ENCODE data around the gene CENPB. TPM values are rescaled to one million over a fixed set of nuclear protein-coding genes. Genes with fewer than 3 reads are reported as not detected.
"Not testable (repeated sequence)": the region's sequence is repeated elsewhere in the genome, so short reads cannot be mapped to it uniquely, and the experiment has no call there.

The CENPB gene, protein sequence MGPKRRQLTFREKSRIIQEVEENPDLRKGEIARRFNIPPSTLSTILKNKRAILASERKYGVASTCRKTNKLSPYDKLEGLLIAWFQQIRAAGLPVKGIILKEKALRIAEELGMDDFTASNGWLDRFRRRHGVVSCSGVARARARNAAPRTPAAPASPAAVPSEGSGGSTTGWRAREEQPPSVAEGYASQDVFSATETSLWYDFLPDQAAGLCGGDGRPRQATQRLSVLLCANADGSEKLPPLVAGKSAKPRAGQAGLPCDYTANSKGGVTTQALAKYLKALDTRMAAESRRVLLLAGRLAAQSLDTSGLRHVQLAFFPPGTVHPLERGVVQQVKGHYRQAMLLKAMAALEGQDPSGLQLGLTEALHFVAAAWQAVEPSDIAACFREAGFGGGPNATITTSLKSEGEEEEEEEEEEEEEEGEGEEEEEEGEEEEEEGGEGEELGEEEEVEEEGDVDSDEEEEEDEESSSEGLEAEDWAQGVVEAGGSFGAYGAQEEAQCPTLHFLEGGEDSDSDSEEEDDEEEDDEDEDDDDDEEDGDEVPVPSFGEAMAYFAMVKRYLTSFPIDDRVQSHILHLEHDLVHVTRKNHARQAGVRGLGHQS
- polyA plus RNA-seq (2013), result 24.2 TPM

DNA sequence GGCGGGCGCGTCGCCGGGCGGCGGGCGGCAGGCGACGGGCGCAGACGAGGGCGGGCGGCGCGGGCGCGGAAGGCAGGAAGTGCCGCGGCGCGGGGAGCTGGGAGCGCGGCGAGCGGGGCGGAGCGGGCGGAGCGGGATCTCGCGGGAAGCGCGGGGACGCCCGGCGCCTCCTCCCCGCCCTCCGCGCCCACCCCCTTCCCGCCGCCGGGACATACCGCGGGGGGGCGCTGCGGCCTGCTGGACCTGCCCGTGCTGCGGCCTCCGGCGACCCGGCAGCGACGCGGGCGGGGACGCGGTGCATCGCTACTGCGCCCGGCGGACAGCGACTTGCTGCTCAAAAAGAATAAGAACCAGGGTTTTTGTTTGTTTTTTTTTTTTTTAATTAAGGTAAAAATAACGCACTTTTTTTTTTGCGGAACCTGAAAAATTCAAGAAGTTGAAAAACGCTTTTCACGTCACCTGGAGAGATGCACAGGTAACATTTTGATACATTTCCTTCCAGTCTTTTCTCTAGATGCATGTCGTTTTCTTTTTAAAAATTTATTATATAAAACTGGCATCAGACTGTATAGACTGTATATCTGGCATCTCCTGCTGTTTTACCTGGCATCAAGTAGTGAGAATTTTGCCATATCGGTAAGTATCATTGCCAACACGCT, at the start of gene CENPB:
CENPB (minus strand) TSS at position 76 of the 659 bp plus-strand sequence. CDS start 257 bp downstream, outside the sequence.
- DNase-seq, result peak; percentile 87 to 93 (median 93)
- 2% methylated on average over 35 of the region's 70 CpGs for WGBS (ENCODE audit: insufficient coverage)

DNA sequence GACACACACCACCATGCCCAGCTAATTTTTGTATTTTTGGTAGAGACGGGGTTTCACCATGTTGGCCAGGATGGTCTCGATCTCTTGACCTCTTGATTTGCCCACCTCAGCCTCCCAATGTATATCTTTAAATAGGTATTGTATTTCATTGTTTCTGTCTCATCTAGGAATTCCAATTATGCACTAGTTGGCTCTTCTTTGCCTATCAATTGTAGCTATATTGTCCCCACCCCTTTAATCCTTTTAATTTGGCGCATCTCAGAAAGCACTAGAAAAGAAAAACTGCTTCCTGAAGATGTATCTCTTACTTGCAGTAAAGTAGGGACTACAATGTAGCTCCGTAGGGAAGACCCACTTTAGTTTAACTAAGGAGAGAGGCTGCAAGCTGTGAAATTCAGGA, 49.6 kb upstream of the CENPB start:
- 100% methylated on average over 1 of the region's 4 CpGs for WGBS (ENCODE audit: insufficient coverage)
- CTCF ChIA-PET, result interaction anchor here (0.9 to 2.1 kb wide), 6 partner anchors 10 to 25 kb away, joined by 3 to 7 read pairs (median 4); no protein-coding TSS in a partner anchor
- Histone ChIP-seq H3K4me3 (ENCODE audit: control insufficient read depth in 1 of 7, extremely low read depth in 1 of 7, insufficient read depth in 4 of 7, low read depth in 2 of 7, low read length in 6 of 7) (no peak overlapping the region), H3K9me3 (ENCODE audit: control extremely low read depth in 1 of 5, control insufficient read depth in 4 of 5, insufficient read depth in 2 of 5, low read depth in 1 of 5, low read length in 4 of 5) (no peaks in the 10 kb centered on the region), H3K27ac (ENCODE audit: insufficient read depth in 1 of 2, low read depth in 1 of 2, low read length in 2 of 2, poor library complexity in 1 of 2, severe bottlenecking in 2 of 2) (no peak overlapping the region), H3K4me1 (ENCODE audit: control extremely low read depth in 1 of 4, control insufficient read depth in 4 of 4, insufficient read depth in 4 of 4, low read length in 3 of 4) (peaks cover 6 to 27% (median 15%) of the 10 kb centered on the region in 4 experiments), H3K27me3 (replicated peaks in 2 of 5; ENCODE audit: control insufficient read depth in 4 of 5, insufficient read depth in 5 of 5, low read length in 4 of 5) (no peaks in the 10 kb centered on the region), H3K36me3 (ENCODE audit: control insufficient read depth in 4 of 4, insufficient read depth in 4 of 4, low read length in 3 of 4) (no peaks in the 10 kb centered on the region)
- POLR2A ChIA-PET, result interaction anchor here (0.6 kb wide), 2 partner anchors 14 to 15 kb away, joined by 4 to 9 read pairs; no protein-coding TSS in a partner anchor
- no peak for DNase-seq

More for the DNA sequence above, at the start of gene CENPB:
- ChIA-PET CTCF (interaction anchor here (0.6 to 9.4 kb wide), 20 partner anchors 9 to 230 kb away, joined by 3 to 127 read pairs (median 3); partner anchors contain the start of genes AP5S1 and CDC25B), POLR2A (interaction anchor here (2.5 kb wide), 1 partner anchor 34 kb away, joined by 7 read pairs; the partner anchor contains the start of gene AP5S1)
- Histone ChIP-seq H3K4me3 (ENCODE audit: control insufficient read depth in 1 of 7, extremely low read depth in 1 of 7, insufficient read depth in 4 of 7, low read depth in 2 of 7, low read length in 6 of 7) (peak within 1 kb of the TSS; percentile 38 to 83 (median 70)), H3K36me3 (ENCODE audit: control insufficient read depth in 4 of 4, insufficient read depth in 4 of 4, low read length in 3 of 4) (peaks cover 0 to 11% (median 7%) of the 10 kb centered on the region in 4 experiments), H3K4me1 (ENCODE audit: control extremely low read depth in 1 of 4, control insufficient read depth in 4 of 4, insufficient read depth in 4 of 4, low read length in 3 of 4) (peaks cover 7 to 27% (median 22%) of the 10 kb centered on the region in 4 experiments), H3K27ac (ENCODE audit: insufficient read depth in 1 of 2, low read depth in 1 of 2, low read length in 2 of 2, poor library complexity in 1 of 2, severe bottlenecking in 2 of 2) (peak within 1 kb of the TSS in 1 of 2 experiments; percentile 54), H3K27me3 (replicated peaks in 2 of 5; ENCODE audit: control insufficient read depth in 4 of 5, insufficient read depth in 5 of 5, low read length in 4 of 5) (no peaks in the 10 kb centered on the region), H3K9me3 (ENCODE audit: control extremely low read depth in 1 of 5, control insufficient read depth in 4 of 5, insufficient read depth in 2 of 5, low read depth in 1 of 5, low read length in 4 of 5) (no peaks in the 10 kb centered on the region)

DNA sequence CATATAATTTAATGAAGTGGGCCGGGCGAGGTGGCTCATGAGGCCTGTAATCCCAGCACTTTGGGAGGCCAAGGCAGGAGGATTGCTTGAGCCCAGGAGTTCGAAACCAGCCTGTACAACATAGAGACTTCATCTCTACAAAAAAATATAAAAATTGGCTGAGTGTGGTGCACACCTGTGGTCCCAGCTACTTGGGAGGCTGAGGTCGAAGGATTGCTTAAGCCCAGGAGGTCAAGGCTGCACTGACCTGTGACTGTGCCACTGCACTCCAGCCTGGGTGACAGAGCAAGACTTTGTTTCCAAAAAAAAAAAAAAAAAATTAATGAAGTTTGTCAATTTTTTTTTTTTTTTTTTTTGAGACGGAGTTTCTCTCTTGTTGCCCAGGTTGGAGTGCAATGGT, 43.4 kb upstream of the CENPB start:
- H3K9me3 ChIP-seq (ENCODE audit: control extremely low read depth in 1 of 5, control insufficient read depth in 4 of 5, insufficient read depth in 2 of 5, low read depth in 1 of 5, low read length in 4 of 5); H3K27me3 ChIP-seq (replicated peaks in 2 of 5; ENCODE audit: control insufficient read depth in 4 of 5, insufficient read depth in 5 of 5, low read length in 4 of 5); DNase-seq; H3K27ac ChIP-seq (ENCODE audit: insufficient read depth in 1 of 2, low read depth in 1 of 2, low read length in 2 of 2, poor library complexity in 1 of 2, severe bottlenecking in 2 of 2); H3K4me1 ChIP-seq (ENCODE audit: control extremely low read depth in 1 of 4, control insufficient read depth in 4 of 4, insufficient read depth in 4 of 4, low read length in 3 of 4); POLR2A ChIA-PET; H3K4me3 ChIP-seq (ENCODE audit: control insufficient read depth in 1 of 7, extremely low read depth in 1 of 7, insufficient read depth in 4 of 7, low read depth in 2 of 7, low read length in 6 of 7): not testable (repeated sequence)
- WGBS (ENCODE audit: insufficient coverage), result 100% methylated on average over 1 of the region's 5 CpGs
- CTCF ChIA-PET, result interaction anchor here (1.0 kb wide), 1 partner anchor 40 kb away, joined by 3 read pairs; no protein-coding TSS in a partner anchor
- peaks cover 2 to 20% (median 14%) of the 10 kb centered on the region in 4 experiments for H3K36me3 ChIP-seq (ENCODE audit: control insufficient read depth in 4 of 4, insufficient read depth in 4 of 4, low read length in 3 of 4)

DNA sequence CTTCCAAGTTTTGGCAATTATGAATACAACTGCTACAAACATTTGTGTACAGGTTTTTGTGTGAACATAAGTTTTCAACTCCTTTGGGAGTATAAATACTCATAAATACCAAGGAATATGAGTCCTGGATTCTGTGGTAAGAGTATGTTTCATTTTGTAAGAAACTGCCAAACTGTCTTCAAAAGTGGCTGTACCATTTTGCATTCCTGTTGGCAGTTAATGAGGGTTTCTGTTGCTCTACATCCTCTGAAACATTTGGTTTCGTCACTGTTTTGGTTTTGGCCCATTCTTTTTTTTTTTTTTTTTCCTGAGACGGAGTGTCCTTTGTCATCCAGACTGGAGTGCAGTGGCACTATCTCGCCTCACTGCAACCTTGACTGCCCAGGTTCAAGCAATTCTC, 42.3 kb upstream of the CENPB start:
- WGBS (ENCODE audit: insufficient coverage), result 93% methylated on average over 3 of the region's 3 CpGs
- ChIA-PET CTCF (no interaction called here), POLR2A (no interaction called here)

DNA sequence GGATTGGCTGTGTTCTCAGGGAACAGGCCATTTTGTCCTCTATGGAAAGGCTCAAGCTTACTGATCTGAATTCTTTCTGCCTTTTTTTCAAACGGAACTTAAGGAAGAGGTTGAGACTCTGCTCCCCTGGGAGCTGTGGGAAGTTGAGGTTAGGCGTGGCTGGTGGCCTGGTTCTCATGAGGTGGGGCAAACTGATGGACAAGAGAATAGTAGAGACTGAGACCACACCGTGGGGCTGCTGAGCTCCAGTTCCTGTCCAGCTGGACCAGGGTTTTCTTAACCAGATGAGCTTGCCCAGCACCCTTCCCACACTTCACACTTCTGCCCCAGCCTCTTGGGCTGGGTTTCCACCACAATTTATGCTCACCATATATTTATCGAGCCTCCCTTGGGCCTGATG, 39.9 kb upstream of the CENPB start:
- WGBS (ENCODE audit: insufficient coverage), result 87% methylated on average over 3 of the region's 4 CpGs
- Histone ChIP-seq H3K36me3 (ENCODE audit: control insufficient read depth in 4 of 4, insufficient read depth in 4 of 4, low read length in 3 of 4) (peaks cover 4 to 43% (median 29%) of the 10 kb centered on the region in 4 experiments), H3K4me3 (ENCODE audit: control insufficient read depth in 1 of 7, extremely low read depth in 1 of 7, insufficient read depth in 4 of 7, low read depth in 2 of 7, low read length in 6 of 7) (no peak overlapping the region), H3K27ac (ENCODE audit: insufficient read depth in 1 of 2, low read depth in 1 of 2, low read length in 2 of 2, poor library complexity in 1 of 2, severe bottlenecking in 2 of 2) (no peak overlapping the region), H3K9me3 (ENCODE audit: control extremely low read depth in 1 of 5, control insufficient read depth in 4 of 5, insufficient read depth in 2 of 5, low read depth in 1 of 5, low read length in 4 of 5) (no peaks in the 10 kb centered on the region), H3K27me3 (replicated peaks in 2 of 5; ENCODE audit: control insufficient read depth in 4 of 5, insufficient read depth in 5 of 5, low read length in 4 of 5) (no peaks in the 10 kb centered on the region), H3K4me1 (ENCODE audit: control extremely low read depth in 1 of 4, control insufficient read depth in 4 of 4, insufficient read depth in 4 of 4, low read length in 3 of 4) (peaks cover 0 to 3% (median 2%) of the 10 kb centered on the region in 4 experiments)
- CTCF ChIA-PET, result interaction anchor here (0.8 to 1.6 kb wide), 6 partner anchors 8 to 115 kb away, joined by 3 to 7 read pairs (median 4); no protein-coding TSS in a partner anchor
- POLR2A ChIA-PET, result no interaction called here
- no peak for DNase-seq

More for the DNA sequence above, 42.3 kb upstream of the CENPB start:
- Histone ChIP-seq H3K9me3 (ENCODE audit: control extremely low read depth in 1 of 5, control insufficient read depth in 4 of 5, insufficient read depth in 2 of 5, low read depth in 1 of 5, low read length in 4 of 5) (no peaks in the 10 kb centered on the region), H3K27ac (ENCODE audit: insufficient read depth in 1 of 2, low read depth in 1 of 2, low read length in 2 of 2, poor library complexity in 1 of 2, severe bottlenecking in 2 of 2) (no peak overlapping the region), H3K4me1 (ENCODE audit: control extremely low read depth in 1 of 4, control insufficient read depth in 4 of 4, insufficient read depth in 4 of 4, low read length in 3 of 4) (no peaks in the 10 kb centered on the region), H3K27me3 (replicated peaks in 2 of 5; ENCODE audit: control insufficient read depth in 4 of 5, insufficient read depth in 5 of 5, low read length in 4 of 5) (no peaks in the 10 kb centered on the region), H3K4me3 (ENCODE audit: control insufficient read depth in 1 of 7, extremely low read depth in 1 of 7, insufficient read depth in 4 of 7, low read depth in 2 of 7, low read length in 6 of 7) (no peak overlapping the region), H3K36me3 (ENCODE audit: control insufficient read depth in 4 of 4, insufficient read depth in 4 of 4, low read length in 3 of 4) (peaks cover 2 to 29% (median 20%) of the 10 kb centered on the region in 4 experiments)
- DNase-seq, result no peak

DNA sequence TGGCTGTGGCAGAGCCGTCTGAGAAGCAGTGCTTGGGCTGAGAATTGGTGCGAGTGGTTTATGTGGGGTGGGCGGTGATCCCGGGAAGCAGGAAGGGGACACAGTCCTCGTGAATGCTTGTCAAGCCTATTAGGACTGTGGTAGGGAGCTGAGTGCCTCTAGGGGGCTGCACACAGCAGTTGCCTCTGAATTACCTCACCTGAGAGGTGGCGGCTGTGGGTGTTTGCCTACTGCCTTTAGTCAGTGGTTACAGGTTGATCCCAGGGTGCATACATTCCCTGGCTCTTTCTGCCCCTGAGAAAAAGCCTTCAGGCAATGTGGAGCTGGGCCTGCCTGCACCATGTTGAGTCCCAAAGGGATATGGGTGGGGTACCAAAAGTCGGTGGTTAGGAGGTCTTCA, 39.0 kb upstream of the CENPB start:
- H3K4me3 ChIP-seq (ENCODE audit: control insufficient read depth in 1 of 7, extremely low read depth in 1 of 7, insufficient read depth in 4 of 7, low read depth in 2 of 7, low read length in 6 of 7), result no peak overlapping the region
- peaks cover 3 to 9% (median 5%) of the 10 kb centered on the region in 4 experiments for H3K4me1 ChIP-seq (ENCODE audit: control extremely low read depth in 1 of 4, control insufficient read depth in 4 of 4, insufficient read depth in 4 of 4, low read length in 3 of 4)
- WGBS (ENCODE audit: insufficient coverage), result 86% methylated on average over 7 of the region's 7 CpGs
- no peak overlapping the region for H3K27ac ChIP-seq (ENCODE audit: insufficient read depth in 1 of 2, low read depth in 1 of 2, low read length in 2 of 2, poor library complexity in 1 of 2, severe bottlenecking in 2 of 2)
- ChIA-PET CTCF (interaction anchor here (0.6 to 2.5 kb wide), 4 partner anchors 11 to 212 kb away, joined by 4 to 9 read pairs (median 6); no protein-coding TSS in a partner anchor), POLR2A (no interaction called here)
- H3K27me3 ChIP-seq (replicated peaks in 2 of 5; ENCODE audit: control insufficient read depth in 4 of 5, insufficient read depth in 5 of 5, low read length in 4 of 5), result no peaks in the 10 kb centered on the region
- peaks cover 4 to 43% (median 29%) of the 10 kb centered on the region in 4 experiments for H3K36me3 ChIP-seq (ENCODE audit: control insufficient read depth in 4 of 4, insufficient read depth in 4 of 4, low read length in 3 of 4)
- H3K9me3 ChIP-seq (ENCODE audit: control extremely low read depth in 1 of 5, control insufficient read depth in 4 of 5, insufficient read depth in 2 of 5, low read depth in 1 of 5, low read length in 4 of 5), result no peaks in the 10 kb centered on the region
- no peak for DNase-seq

Data from common myeloid progenitor, CD34-positive (primary cell).